AG10803 (cell line): ENCODE measurements around the gene DISP2.

Experiments used
- DNase-seq: peaks from one replicate; pipeline ENCODE4 v3.0.0; 2010; ENCODE audit warnings: low read depth
- H3K4me3 ChIP-seq: 2 replicates; pipeline ENCODE4 v1.5.1; 2011; ENCODE audit warnings: mild to moderate bottlenecking, low read length, control low read depth
- CTCF ChIP-seq: conservative IDR thresholded peaks from 2 replicates; pipeline ENCODE4 v1.5.1; 2011; ENCODE audit warnings: mild to moderate bottlenecking, low read length, control low read depth, inconsistent platforms

Gene DISP2

GRCh38 chr15:40322531-40323238 lies 35.3 kb upstream of the DISP2 start:
- no peak for TF ChIP-seq CTCF
- peak overlapping the region; percentile 47 for H3K4me3 ChIP-seq
- no peak for DNase-seq

- H3K4me3 ChIP-seq: peak within 1 kb of the TSS; percentile 74
- TF ChIP-seq CTCF: peak; percentile 44
- DNase-seq: peak; percentile 92
Measured at GRCh38 chr15:40323239-40323952, 34.6 kb upstream of the DISP2 start, which contains the start of gene INAFM2. TSS of gene INAFM2 (plus strand) at chr15:40323692. CDS start at chr15:40324056, 364 bp downstream.

DNA sequence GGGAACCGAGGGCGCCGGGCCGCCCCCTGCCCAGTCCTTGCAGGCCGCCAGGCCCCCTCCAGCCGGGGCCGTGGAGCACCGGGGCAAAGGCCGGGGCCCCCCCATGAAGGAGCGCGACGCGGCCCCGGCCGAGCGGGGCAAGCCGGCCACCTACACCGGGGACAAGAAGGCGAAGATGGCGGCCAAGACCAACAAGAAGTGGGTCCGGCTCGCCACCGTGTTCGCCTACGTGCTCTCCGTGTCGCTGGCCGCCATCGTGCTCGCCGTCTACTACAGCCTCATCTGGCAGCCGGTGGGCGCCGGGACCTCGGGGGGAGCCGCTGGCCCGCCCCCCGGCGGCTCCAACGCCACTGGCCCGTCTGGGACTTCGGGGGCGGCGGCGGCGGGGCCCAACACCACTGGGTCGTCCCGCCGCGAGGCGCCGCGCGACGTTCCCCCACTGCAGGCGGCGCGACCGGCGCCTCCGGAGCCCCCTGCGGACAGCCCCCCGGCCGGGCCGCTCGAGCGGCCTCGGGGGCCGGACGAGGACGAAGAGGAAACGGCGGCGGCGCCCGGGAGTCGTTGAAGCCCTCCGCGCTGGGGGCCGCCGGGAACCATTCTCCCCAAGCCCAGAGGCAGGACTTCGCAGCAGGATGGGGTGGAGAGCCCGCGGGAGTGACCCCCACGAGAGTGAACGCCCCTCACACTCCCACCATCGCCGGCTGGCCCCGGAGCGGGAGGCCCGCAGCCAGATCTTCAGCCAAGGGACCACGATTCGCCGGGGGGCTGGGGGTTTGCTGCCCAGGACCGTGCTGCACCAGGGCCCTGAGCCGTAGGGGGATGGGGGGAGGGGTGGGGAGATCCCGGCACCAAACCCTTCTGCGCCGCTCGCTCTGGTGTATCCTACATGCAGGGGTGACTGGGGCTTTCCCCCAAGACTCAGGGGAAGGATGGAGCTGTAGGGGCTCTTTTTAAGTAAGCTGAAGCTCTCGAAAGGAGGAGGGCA lies 33.8 kb upstream of the DISP2 start:
- TF ChIP-seq CTCF: no peak
- peak overlapping the region; percentile 74 for H3K4me3 ChIP-seq
- DNase-seq: no peak

DNA sequence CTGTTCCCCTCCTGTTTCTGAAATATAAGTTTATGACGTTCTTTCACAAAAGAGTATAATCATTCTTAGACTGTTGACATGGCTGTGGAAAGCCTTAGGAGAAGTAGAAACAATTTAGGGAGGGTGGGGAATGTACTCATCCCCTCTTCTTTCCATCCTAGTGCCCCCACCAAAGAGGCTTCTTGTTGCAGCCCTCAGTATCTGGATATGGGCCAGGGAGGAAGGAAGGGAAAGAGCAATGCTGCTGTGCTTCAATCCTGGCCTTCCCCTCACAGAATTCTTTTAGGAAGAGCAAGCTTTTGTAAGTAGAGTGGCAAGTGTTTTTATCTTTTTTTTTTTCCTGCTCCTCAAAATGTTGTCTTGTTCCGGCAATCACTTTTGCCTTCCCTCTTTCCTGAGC lies 32.8 kb upstream of the DISP2 start:
- TF ChIP-seq CTCF: no peak
- DNase-seq: no peak
- peak overlapping the region; percentile 74 for H3K4me3 ChIP-seq

GRCh38 chr15:40325700-40326099 lies 32.3 kb upstream of the DISP2 start:
- no peak for TF ChIP-seq CTCF
- H3K4me3 ChIP-seq: peak overlapping the region; percentile 74
- DNase-seq: no peak

GRCh38 chr15:40327457-40327856 lies 30.6 kb upstream of the DISP2 start:
- no peak for TF ChIP-seq CTCF
- DNase-seq: no peak
- no peak overlapping the region for H3K4me3 ChIP-seq
